Measurements from ENCODE around the gene LPAR1. TPM values are rescaled to one million over a fixed set of nuclear protein-coding genes. Genes with fewer than 3 reads are reported as not detected.

The LPAR1 gene
- total and polyA plus RNA-seq, 10 of the 15 experiments (the other 5 are each of a cell fraction or from before 2014, with no cell fraction given): 3.3 to 12.9 (median 8.4) TPM

GRCh38 chr9:111040494-111040893 lies 2.2 kb upstream of the LPAR1 start:
- H3K4me2 ChIP-seq (ENCODE audit: control insufficient read depth, insufficient read depth): no peak overlapping the region
- ChIA-PET CTCF (interaction anchor here (0.9 to 3.3 kb wide), 9 partner anchors 10 to 417 kb away, joined by 3 to 27 read pairs (median 5); no protein-coding TSS in a partner anchor), POLR2A (interaction anchor here (0.5 to 1.7 kb wide), 5 partner anchors 13 to 399 kb away, joined by 3 to 6 read pairs (median 3); no protein-coding TSS in a partner anchor), RAD21 (ENCODE audit: unreplicated experiment) (interaction anchor here (0.6 to 4.4 kb wide), 20 partner anchors 9 to 258 kb away, joined by 3 to 56 read pairs (median 6); no protein-coding TSS in a partner anchor), SMC1A (ENCODE audit: uncharacterized antibody, unreplicated experiment) (interaction anchor here (0.5 to 4.7 kb wide), 25 partner anchors 8 to 403 kb away, joined by 3 to 73 read pairs (median 4); no protein-coding TSS in a partner anchor)
- H4K20me1 ChIP-seq (ENCODE audit: control insufficient read depth, insufficient read depth): no peaks in the 10 kb centered on the region
- DNase-seq (ENCODE audit: low read depth, low spot score) (no peak), ATAC-seq (no peak), FAIRE-seq (no peak)
- no peaks in the 10 kb centered on the region; the same call in 2 of the 3 replicates for H3K9me3 ChIP-seq (replicated peaks; ENCODE audit: control insufficient read depth, insufficient read depth, low read length)
- H3K36me3 ChIP-seq (ENCODE audit: control insufficient read depth in 2 of 2, insufficient read depth in 2 of 2, low read length in 1 of 2): no peaks in the 10 kb centered on the region
- H3K27me3 ChIP-seq (replicated peaks in 1 of 2; ENCODE audit: control insufficient read depth in 2 of 2, insufficient read depth in 2 of 2, low read length in 1 of 2): peaks cover 0 to 10% of the 10 kb centered on the region in 2 experiments; a peak in 1 of 4 replicates
- BruUV-seq (replicated peaks): no TSS peak
- no peaks in the 10 kb centered on the region for H3K4me1 ChIP-seq (ENCODE audit: control insufficient read depth, insufficient read depth, low read length)
- H3K9ac ChIP-seq (ENCODE audit: control insufficient read depth, insufficient read depth, low read length): no peak overlapping the region
- no peak for TF ChIP-seq PAX8 (IDR thresholded peaks at IDR 0.05)
- no peak overlapping the region for H3K4me3 ChIP-seq
- 33% methylated on average over 3 of the region's 3 CpGs for WGBS (ENCODE audit: insufficient coverage, insufficient replicate concordance, low lambda C conversion rate, missing lambda C conversion rate)
- H3K79me2 ChIP-seq (ENCODE audit: control insufficient read depth, insufficient read depth, low read length): no peaks in the 10 kb centered on the region
- no peak overlapping the region for H3K27ac ChIP-seq (ENCODE audit: control insufficient read depth, insufficient read depth)
- H2AFZ ChIP-seq (ENCODE audit: control insufficient read depth, low read depth, low read length): no peak overlapping the region
- in situ Hi-C loops (cut with MboI) (no loop called here), intact Hi-C loops (cut with micrococcal nuclease; ENCODE audit: unreplicated experiment) (no loop called here)

- Histone ChIP-seq H3K27me3 (replicated peaks in 1 of 2; ENCODE audit: control insufficient read depth in 2 of 2, insufficient read depth in 2 of 2, low read length in 1 of 2) (peaks cover 0 to 10% of the 10 kb centered on the region in 2 experiments; a peak in 1 of 4 replicates), H2AFZ (ENCODE audit: control insufficient read depth, low read depth, low read length) (no peak overlapping the region), H3K36me3 (ENCODE audit: control insufficient read depth in 2 of 2, insufficient read depth in 2 of 2, low read length in 1 of 2) (no peaks in the 10 kb centered on the region), H4K20me1 (ENCODE audit: control insufficient read depth, insufficient read depth) (no peaks in the 10 kb centered on the region), H3K9ac (ENCODE audit: control insufficient read depth, insufficient read depth, low read length) (no peak overlapping the region), H3K9me3 (replicated peaks; ENCODE audit: control insufficient read depth, insufficient read depth, low read length) (no peaks in the 10 kb centered on the region), H3K4me1 (ENCODE audit: control insufficient read depth, insufficient read depth, low read length) (no peaks in the 10 kb centered on the region), H3K4me3 (0 out of 2 replicates have a peak overlapping the region, but pooled peaks have one; percentile 1), H3K27ac (ENCODE audit: control insufficient read depth, insufficient read depth) (no peak overlapping the region), H3K4me2 (ENCODE audit: control insufficient read depth, insufficient read depth) (no peak overlapping the region), H3K79me2 (ENCODE audit: control insufficient read depth, insufficient read depth, low read length) (no peaks in the 10 kb centered on the region)
- RAD21 ChIA-PET (ENCODE audit: unreplicated experiment): interaction anchor here (0.6 to 4.4 kb wide), 35 partner anchors 10 to 419 kb away, joined by 3 to 56 read pairs (median 4); no protein-coding TSS in a partner anchor
- WGBS (ENCODE audit: insufficient coverage, insufficient replicate concordance, low lambda C conversion rate, missing lambda C conversion rate): 50% methylated on average over 22 of the region's 23 CpGs
- no TSS peak for BruUV-seq (replicated peaks)
- SMC1A ChIA-PET (ENCODE audit: uncharacterized antibody, unreplicated experiment): interaction anchor here (0.6 to 4.7 kb wide), 36 partner anchors 10 to 402 kb away, joined by 3 to 73 read pairs (median 4); no protein-coding TSS in a partner anchor
- intact Hi-C loops (cut with micrococcal nuclease; ENCODE audit: unreplicated experiment): loop anchor here (1.0 to 5.0 kb wide), 4 partner anchors 39 to 231 kb away; no protein-coding TSS in a partner anchor
- CTCF ChIA-PET: interaction anchor here (0.7 to 3.3 kb wide), 18 partner anchors 10 to 416 kb away, joined by 3 to 27 read pairs (median 4); no protein-coding TSS in a partner anchor
- FAIRE-seq (no peak), ATAC-seq (peak; percentile 57), DNase-seq (ENCODE audit: low read depth, low spot score) (no peak)
- in situ Hi-C loops (cut with MboI): loop anchor here (5.0 kb wide), 1 partner anchor 258 kb away; no protein-coding TSS in a partner anchor
- POLR2A ChIA-PET: interaction anchor here (0.5 to 1.7 kb wide), 7 partner anchors 25 to 396 kb away, joined by 3 to 6 read pairs (median 3); no protein-coding TSS in a partner anchor
- TF ChIP-seq SMARCA5 (IDR thresholded peaks at IDR 0.05) (peak; percentile 17; the same call in 1 of the 2 replicates), DPF2 (IDR thresholded peaks at IDR 0.05) (peak; percentile 64; the same call in 1 of the 2 replicates), ATF7 (IDR thresholded peaks at IDR 0.05; ENCODE audit: low read depth) (peak; percentile 55), SMC3 (IDR thresholded peaks at IDR 0.05; ENCODE audit: borderline replicate concordance, low read length) (no peak), ZNF687 (IDR thresholded peaks at IDR 0.05) (peak; percentile 62; the same call in 1 of the 2 replicates), IKZF1 (conservative IDR thresholded peaks at IDR 0.05) (peak; percentile 82), CTCF (IDR thresholded peaks at IDR 0.05 in 2 of 3, conservative IDR thresholded peaks at IDR 0.05 in 1 of 3; ENCODE audit: control insufficient read depth in 2 of 3, extremely low read depth in 1 of 3, insufficient read depth in 1 of 3, low read depth in 3 of 3, low read length in 3 of 3) (no peak), TCF7 (IDR thresholded peaks at IDR 0.05; ENCODE audit: borderline replicate concordance) (no peak)
Observed at GRCh38 chr9:111039231-111039906, 1.1 kb upstream of the LPAR1 start.

All from GM12878 (cell line).